HepG2 (cell line): Measurements from ENCODE around the gene NPHP1. TPM values are rescaled to one million over a fixed set of nuclear protein-coding genes. Genes with fewer than 3 reads are reported as not detected.

Experiments
- BCL3 ChIP-seq: sonication (generic); formaldehyde crosslinking; IDR thresholded peaks from 2 replicates; pipeline ENCODE4 v1.5.1; 2020; ENCODE audit warnings: mild to moderate bottlenecking, missing genetic modification reagents, moderate library complexity
- DR1 ChIP-seq: sonication (generic); formaldehyde crosslinking; IDR thresholded peaks from 2 replicates; pipeline ENCODE4 v1.8.0; 2021; ENCODE audit warnings: mild to moderate bottlenecking, missing genetic modification reagents, inconsistent platforms
- GATA4 ChIP-seq: sonication (generic); IDR thresholded peaks from 2 replicates; pipeline ENCODE4 v1.6.1; 2016; ENCODE audit warnings: antibody characterized with exemption, low read depth, borderline replicate concordance
- HDAC1 ChIP-seq: sonication (generic); formaldehyde crosslinking; IDR thresholded peaks from 2 replicates; pipeline ENCODE4 v1.5.1; 2020; ENCODE audit warnings: mild to moderate bottlenecking, missing genetic modification reagents
- KLF12 ChIP-seq: sonication (generic); formaldehyde crosslinking; IDR thresholded peaks from 2 replicates; pipeline ENCODE4 v1.4.0; 2020; ENCODE audit warnings: missing genetic modification reagents, borderline replicate concordance
- NPAS2 ChIP-seq: sonication (generic); formaldehyde crosslinking; IDR thresholded peaks from 2 replicates; pipeline ENCODE4 v1.8.0; 2022; ENCODE audit warnings: mild to moderate bottlenecking, missing genetic modification reagents, borderline replicate concordance
- PHF8 ChIP-seq: sonication (generic); formaldehyde crosslinking; IDR thresholded peaks from 2 replicates; pipeline ENCODE4 v1.5.0; 2020; ENCODE audit warnings: missing genetic modification reagents
- RBFOX2 ChIP-seq: fragments of 200-400 bp; formaldehyde crosslinking; IDR thresholded peaks from 2 replicates; pipeline ENCODE4 v1.6.1; 2017; ENCODE audit warnings: low read depth, mild to moderate bottlenecking, low read length
- SRSF4 ChIP-seq: fragments of 200-400 bp; formaldehyde crosslinking; IDR thresholded peaks from one replicate; pipeline ENCODE4 v1.6.1; 2018; ENCODE audit warnings: mild to moderate bottlenecking, low read depth, low read length, moderate library complexity; ENCODE audit not compliant: poor library complexity, severe bottlenecking
- TFDP2 ChIP-seq: sonication (generic); formaldehyde crosslinking; IDR thresholded peaks from 2 replicates; pipeline ENCODE4 v1.4.0; 2020; ENCODE audit warnings: missing genetic modification reagents
- YEATS2 ChIP-seq: sonication (generic); formaldehyde crosslinking; IDR thresholded peaks from 2 replicates; pipeline ENCODE4 v1.4.0; 2020; ENCODE audit warnings: missing genetic modification reagents, borderline replicate concordance
- ZBTB21 ChIP-seq: sonication (generic); formaldehyde crosslinking; IDR thresholded peaks from 2 replicates; pipeline ENCODE4 v1.4.0; 2020; ENCODE audit warnings: missing genetic modification reagents
- ZNF24 ChIP-seq: fragments of 450-650 bp; IDR thresholded peaks from 2 replicates; pipeline ENCODE4 v1.6.1; 2017; ENCODE audit warnings: antibody characterized with exemption, mild to moderate bottlenecking
- ZNF264 ChIP-seq: sonication (generic); formaldehyde crosslinking; IDR thresholded peaks from 2 replicates; pipeline ENCODE4 v1.4.0; 2020; ENCODE audit warnings: missing genetic modification reagents
- ZNF296 ChIP-seq: sonication (generic); formaldehyde crosslinking; conservative IDR thresholded peaks from 2 replicates; pipeline ENCODE4 v1.5.0; 2020; ENCODE audit warnings: mild to moderate bottlenecking, missing genetic modification reagents
- ZNF530 ChIP-seq: sonication (generic); formaldehyde crosslinking; IDR thresholded peaks from 2 replicates; pipeline ENCODE4 v1.5.0; 2020; ENCODE audit warnings: low read depth, mild to moderate bottlenecking, missing genetic modification reagents
- ZNF552 ChIP-seq: sonication (generic); formaldehyde crosslinking; IDR thresholded peaks from 2 replicates; pipeline ENCODE4 v1.9.0; 2022; ENCODE audit warnings: missing genetic modification reagents, mild to moderate bottlenecking, borderline replicate concordance
- ZNF563 ChIP-seq: sonication (generic); formaldehyde crosslinking; IDR thresholded peaks from 2 replicates; pipeline ENCODE4 v1.8.0; 2022; ENCODE audit warnings: mild to moderate bottlenecking, moderate library complexity, missing genetic modification reagents
- ZNF747 ChIP-seq: sonication (generic); formaldehyde crosslinking; IDR thresholded peaks from 2 replicates; pipeline ENCODE4 v1.8.1; 2023; ENCODE audit warnings: missing genetic modification reagents, mild to moderate bottlenecking, borderline replicate concordance
- polyA plus RNA-seq, 8 experiments: library from polyadenylated mRNA; depleted of rRNA in 3 of 8; stranded (reverse) in 7 of 8; unstranded in 1 of 8; fragments of >200 nt; fragmentation: Illumina TruSeq in 4 of 8; extraction: Trizol in 4 of 8; gene quantifications; 2 replicates each; pipeline versions ENCODE4 v1.2.1 to v1.2.3, GENCODE V29; 2011 to 2016; ENCODE audit warnings: low read depth in 4 of 8, missing spikeins in 1 of 8, mixed read lengths in 1 of 8; ENCODE audit not compliant: insufficient read depth in 1 of 8
- total RNA-seq, 5 experiments: library from RNA; depleted of rRNA; stranded (reverse); fragments of >200 nt; fragmentation: Illumina TruSeq; extraction: Trizol; gene quantifications; 2 replicates each; pipeline ENCODE4 v1.2.3, GENCODE V29; 2016; ENCODE audit warnings: low read depth in 1 of 5
- TF ChIP-seq, protein P1 (sequence below), 2 experiments: IDR thresholded peaks; 2 replicates each; pipeline ENCODE4 v1.6.1; 2011 to 2012; ENCODE audit warnings: low read length in 2 of 2, borderline replicate concordance in 1 of 2, low read depth in 1 of 2, mild to moderate bottlenecking in 1 of 2, moderate library complexity in 1 of 2
- TF ChIP-seq, protein P2 (sequence below): sonication (generic); formaldehyde crosslinking; IDR thresholded peaks from 2 replicates; pipeline ENCODE4 v1.8.1; 2023; ENCODE audit warnings: missing genetic modification reagents, inconsistent platforms, borderline replicate concordance

Gene NPHP1
- total and polyA plus RNA-seq, 2 of the 13 experiments (the other 11 are each of a cell fraction or from before 2014, with no cell fraction given) = 2.7 to 4.8 TPM

DNA sequence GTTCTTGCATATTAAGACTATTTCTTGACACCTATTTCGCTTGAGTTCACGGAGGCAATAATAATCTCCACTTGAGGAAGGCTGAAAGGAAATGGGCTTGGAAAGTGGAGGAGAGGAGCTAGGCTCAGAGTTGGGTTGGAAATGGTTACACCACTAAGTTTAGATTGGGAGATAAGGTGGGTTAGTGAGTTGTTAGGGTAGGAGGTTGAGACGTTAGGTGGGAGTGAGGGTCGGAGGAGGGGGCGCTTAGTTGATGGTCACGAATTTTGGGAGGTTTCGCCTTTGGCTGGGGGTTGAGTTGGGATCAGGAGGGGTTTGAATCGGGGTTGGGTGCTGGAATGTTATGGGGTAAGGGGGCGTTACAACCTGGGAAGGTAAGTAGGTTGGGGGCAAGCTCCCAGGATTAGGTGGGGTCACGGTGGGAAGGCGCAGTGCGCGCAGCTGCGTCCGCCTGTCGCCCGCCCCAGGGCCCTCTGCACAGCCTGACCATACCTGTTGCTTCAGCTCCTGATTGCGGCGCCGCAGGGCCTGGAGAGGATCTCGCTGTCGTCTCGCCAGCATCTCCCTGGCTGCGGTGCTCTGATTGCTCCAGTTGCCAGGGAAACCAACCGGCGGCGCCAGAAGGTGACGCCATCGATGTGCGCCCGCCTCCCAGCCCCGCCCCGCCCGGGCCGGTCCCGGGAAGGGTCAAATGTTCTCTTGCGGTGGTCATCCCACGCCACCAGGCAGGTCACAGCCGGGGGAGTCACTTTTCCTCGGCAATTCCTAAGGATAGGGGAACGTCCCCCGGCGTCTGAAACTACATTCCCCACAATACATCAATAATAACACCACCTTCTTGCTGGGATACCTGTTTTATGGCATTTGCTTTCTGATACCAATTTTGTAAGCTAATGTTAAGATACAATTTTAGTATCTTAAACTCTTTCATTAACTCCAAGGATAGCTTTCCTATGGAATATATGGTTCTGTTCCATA is at the start of gene NPHP1 (continued):
- no peak for TF ChIP-seq ZNF24
- TF ChIP-seq ZBTB21 (CRISPR knock-in tag) = 0 out of 2 replicates have a peak, but pooled peaks have one; percentile 21
- TF ChIP-seq, protein P1, sequence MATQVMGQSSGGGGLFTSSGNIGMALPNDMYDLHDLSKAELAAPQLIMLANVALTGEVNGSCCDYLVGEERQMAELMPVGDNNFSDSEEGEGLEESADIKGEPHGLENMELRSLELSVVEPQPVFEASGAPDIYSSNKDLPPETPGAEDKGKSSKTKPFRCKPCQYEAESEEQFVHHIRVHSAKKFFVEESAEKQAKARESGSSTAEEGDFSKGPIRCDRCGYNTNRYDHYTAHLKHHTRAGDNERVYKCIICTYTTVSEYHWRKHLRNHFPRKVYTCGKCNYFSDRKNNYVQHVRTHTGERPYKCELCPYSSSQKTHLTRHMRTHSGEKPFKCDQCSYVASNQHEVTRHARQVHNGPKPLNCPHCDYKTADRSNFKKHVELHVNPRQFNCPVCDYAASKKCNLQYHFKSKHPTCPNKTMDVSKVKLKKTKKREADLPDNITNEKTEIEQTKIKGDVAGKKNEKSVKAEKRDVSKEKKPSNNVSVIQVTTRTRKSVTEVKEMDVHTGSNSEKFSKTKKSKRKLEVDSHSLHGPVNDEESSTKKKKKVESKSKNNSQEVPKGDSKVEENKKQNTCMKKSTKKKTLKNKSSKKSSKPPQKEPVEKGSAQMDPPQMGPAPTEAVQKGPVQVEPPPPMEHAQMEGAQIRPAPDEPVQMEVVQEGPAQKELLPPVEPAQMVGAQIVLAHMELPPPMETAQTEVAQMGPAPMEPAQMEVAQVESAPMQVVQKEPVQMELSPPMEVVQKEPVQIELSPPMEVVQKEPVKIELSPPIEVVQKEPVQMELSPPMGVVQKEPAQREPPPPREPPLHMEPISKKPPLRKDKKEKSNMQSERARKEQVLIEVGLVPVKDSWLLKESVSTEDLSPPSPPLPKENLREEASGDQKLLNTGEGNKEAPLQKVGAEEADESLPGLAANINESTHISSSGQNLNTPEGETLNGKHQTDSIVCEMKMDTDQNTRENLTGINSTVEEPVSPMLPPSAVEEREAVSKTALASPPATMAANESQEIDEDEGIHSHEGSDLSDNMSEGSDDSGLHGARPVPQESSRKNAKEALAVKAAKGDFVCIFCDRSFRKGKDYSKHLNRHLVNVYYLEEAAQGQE (IDR thresholded peaks at IDR 0.05; ENCODE audit: borderline replicate concordance in 1 of 2, low read depth in 1 of 2, low read length in 2 of 2) = peak in 1 of 2 experiments; percentile 36; a peak in 1 of 4 replicates
- TF ChIP-seq TFDP2 = peak; percentile 82; the same call in 1 of the 2 replicates
- 0 out of 2 replicates have a peak, but pooled peaks have one; percentile 28 for TF ChIP-seq GATA4
- TF ChIP-seq YEATS2 (CRISPR knock-in tag) = peak; percentile 92
- TF ChIP-seq BCL3 (CRISPR knock-in tag) = peak; percentile 74
- TF ChIP-seq ZNF296 (CRISPR knock-in tag) = 0 out of 2 replicates have a peak, but pooled peaks have one; percentile 77
- TF ChIP-seq ZNF747 (CRISPR knock-in tag) = no peak
- TF ChIP-seq PHF8 (CRISPR knock-in tag) = peak; percentile 83
- no peak for TF ChIP-seq ZNF552 (CRISPR knock-in tag)
- 0 out of 2 replicates have a peak, but pooled peaks have one; percentile 22 for TF ChIP-seq ZNF264
- no peak for TF ChIP-seq SRSF4
- peak; percentile 93 for TF ChIP-seq HDAC1 (CRISPR knock-in tag)
- TF ChIP-seq DR1 (CRISPR knock-in tag) = 0 out of 2 replicates have a peak, but pooled peaks have one; percentile 27
- TF ChIP-seq NPAS2 (CRISPR knock-in tag) = no peak
- no peak for TF ChIP-seq ZNF530 (CRISPR knock-in tag)
- TF ChIP-seq ZNF563 (CRISPR knock-in tag) = peak; percentile 84; the same call in 1 of the 2 replicates
- TF ChIP-seq KLF12 (CRISPR knock-in tag) = peak; percentile 94
- TF ChIP-seq RBFOX2 = peak; percentile 79
- TF ChIP-seq, protein P2, sequence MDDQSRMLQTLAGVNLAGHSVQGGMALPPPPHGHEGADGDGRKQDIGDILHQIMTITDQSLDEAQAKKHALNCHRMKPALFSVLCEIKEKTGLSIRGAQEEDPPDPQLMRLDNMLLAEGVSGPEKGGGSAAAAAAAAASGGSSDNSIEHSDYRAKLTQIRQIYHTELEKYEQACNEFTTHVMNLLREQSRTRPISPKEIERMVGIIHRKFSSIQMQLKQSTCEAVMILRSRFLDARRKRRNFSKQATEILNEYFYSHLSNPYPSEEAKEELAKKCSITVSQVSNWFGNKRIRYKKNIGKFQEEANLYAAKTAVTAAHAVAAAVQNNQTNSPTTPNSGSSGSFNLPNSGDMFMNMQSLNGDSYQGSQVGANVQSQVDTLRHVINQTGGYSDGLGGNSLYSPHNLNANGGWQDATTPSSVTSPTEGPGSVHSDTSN (CRISPR knock-in tag) = no peak
